GM12878 (cell line): ENCODE results near the gene CAT. TPM values are rescaled to one million over a fixed set of nuclear protein-coding genes. Genes with fewer than 3 reads are reported as not detected.

Experiments used
- ATAC-seq: fragments of 200-7000 bp; cut with Tn5 transposase; 3 replicates; pipeline ENCODE4 v1.9.1; 2020; ENCODE audit warnings: mild to moderate bottlenecking, moderate library complexity
- BruUV-seq: library from RNA; stranded (reverse); fragments of 400-500 nt; replicated peaks from 2 replicates; lab custom pipeline; 2021; lab: Mats Ljungman, UMichigan
- CTCF ChIA-PET: fragments of 300-600 bp; sonication (Branson Sonifier 250); formaldehyde crosslinking; extraction: SDS; loops from one replicate; lab custom pipeline; 2021; ENCODE audit warnings: inconsistent platforms; lab: Yijun Ruan, JAX
- POLR2A ChIA-PET: fragments of 350-600 bp; formaldehyde crosslinking; extraction: SDS; loops from one replicate; lab custom pipeline; 2021; ENCODE audit warnings: inconsistent platforms; lab: Charles Lee
- RAD21 ChIA-PET: fragments of 300-600 bp; sonication (Branson Sonifier 250); formaldehyde crosslinking; loops from one replicate; lab custom pipeline; 2023; ENCODE audit warnings: antibody characterized with exemption; ENCODE audit not compliant: unreplicated experiment; lab: Charles Lee
- SMC1A ChIA-PET: fragments of 300-600 bp; sonication (Branson Sonifier 250); formaldehyde crosslinking; loops from one replicate; lab custom pipeline; 2023; ENCODE audit not compliant: unreplicated experiment, uncharacterized antibody; lab: Charles Lee
- DNase-seq: peaks from one replicate; pipeline ENCODE4 v3.0.0-alpha.2; 2011; ENCODE audit warnings: low read depth, low spot score
- FAIRE-seq: peaks from 3 replicates; lab custom pipeline; 2011; peaks lifted over from hg19 to GRCh38; lab: Jason Lieb, UNC
- H2AFZ ChIP-seq: 2 replicates; pipeline ENCODE4 v1.6.0; 2011; ENCODE audit warnings: low read depth, low read length, control low read depth; ENCODE audit not compliant: control insufficient read depth
- H3K27ac ChIP-seq: 2 replicates; pipeline ENCODE4 v1.5.1; 2011; ENCODE audit warnings: control low read depth; ENCODE audit not compliant: control insufficient read depth, insufficient read depth
- H3K27me3 ChIP-seq, 2 experiments: replicated peaks in 1 of 2; 2 replicates each; pipeline versions ENCODE4 v1.6.0 to v1.6.1; 2011; ENCODE audit warnings: low read length in 1 of 2; ENCODE audit not compliant: control insufficient read depth in 2 of 2, insufficient read depth in 2 of 2
- H3K36me3 ChIP-seq, 2 experiments: 2 replicates each; pipeline ENCODE4 v1.5.1; 2011; ENCODE audit warnings: low read length in 1 of 2; ENCODE audit not compliant: control insufficient read depth in 2 of 2, insufficient read depth in 2 of 2
- H3K4me1 ChIP-seq: 2 replicates; pipeline ENCODE4 v1.6.1; 2011; ENCODE audit warnings: mild to moderate bottlenecking, low read length, moderate library complexity, mixed read lengths; ENCODE audit not compliant: control insufficient read depth, insufficient read depth
- H3K4me2 ChIP-seq: 2 replicates; pipeline ENCODE4 v1.6.0; 2011; ENCODE audit warnings: control low read depth; ENCODE audit not compliant: control insufficient read depth, insufficient read depth
- H3K4me3 ChIP-seq: fragments of 200-600 bp; sonication (generic); 2 replicates; pipeline ENCODE4 v1.5.1; 2016
- H3K79me2 ChIP-seq: 2 replicates; pipeline ENCODE4 v1.6.0; 2011; ENCODE audit warnings: low read length; ENCODE audit not compliant: control insufficient read depth, insufficient read depth
- H3K9ac ChIP-seq: 2 replicates; pipeline ENCODE4 v1.8.0; 2011; ENCODE audit warnings: low read length, control low read depth, mixed read lengths; ENCODE audit not compliant: control insufficient read depth, insufficient read depth
- H3K9me3 ChIP-seq: replicated peaks from 3 replicates; pipeline ENCODE4 v1.5.1; 2011; ENCODE audit warnings: mild to moderate bottlenecking, low read length; ENCODE audit not compliant: control insufficient read depth, insufficient read depth
- H4K20me1 ChIP-seq: 2 replicates; pipeline ENCODE4 v1.6.0; 2011; ENCODE audit not compliant: control insufficient read depth, insufficient read depth
- BCLAF1 ChIP-seq: fragments of 450-650 bp; IDR thresholded peaks from 2 replicates; pipeline ENCODE4 v1.6.1; 2017; ENCODE audit warnings: antibody characterized with exemption, mild to moderate bottlenecking, moderate library complexity
- E4F1 ChIP-seq: fragments of 450-650 bp; IDR thresholded peaks from 2 replicates; pipeline ENCODE4 v1.6.1; 2018; ENCODE audit warnings: borderline replicate concordance, mild to moderate bottlenecking; ENCODE audit not compliant: partially characterized antibody
- IKZF2 ChIP-seq, 2 experiments: fragments of 450-650 bp; IDR thresholded peaks; 2 replicates each; pipeline ENCODE4 v1.6.1; 2017; ENCODE audit warnings: mild to moderate bottlenecking in 2 of 2, moderate library complexity in 2 of 2
- KAT2A ChIP-seq: conservative IDR thresholded peaks from 2 replicates; pipeline ENCODE4 v1.6.1; 2011; ENCODE audit warnings: low read depth, low read length; ENCODE audit not compliant: control insufficient read depth
- PML ChIP-seq: IDR thresholded peaks from 2 replicates; pipeline ENCODE4 v1.6.1; 2012; ENCODE audit warnings: low read length, inconsistent platforms
- TAF1 ChIP-seq: IDR thresholded peaks from 2 replicates; pipeline ENCODE4 v1.6.1; 2011; ENCODE audit warnings: mild to moderate bottlenecking, low read depth, low read length, borderline replicate concordance
- YY1 ChIP-seq: IDR thresholded peaks from 2 replicates; pipeline ENCODE4 v1.6.1; 2011; ENCODE audit warnings: low read depth, mild to moderate bottlenecking, low read length
- ZNF24 ChIP-seq: fragments of 450-650 bp; IDR thresholded peaks from 2 replicates; pipeline ENCODE4 v1.6.1; 2017; ENCODE audit warnings: antibody characterized with exemption, mild to moderate bottlenecking
- WGBS: methylation state at CpG from one replicate; pipeline ENCODE4 v1.1.6; 2016; ENCODE audit warnings: low lambda C conversion rate; ENCODE audit not compliant: insufficient replicate concordance, insufficient coverage; ENCODE audit errors: missing lambda C conversion rate; 5-methylcytosine and 5-hydroxymethylcytosine counted together
- in situ Hi-C: fragments of 300-500 bp; cut with MboI; formaldehyde crosslinking; loops from 9 replicates; pipeline ENCODE4 v1.14.3; 2018; ENCODE audit warnings: mixed read lengths
- intact Hi-C: fragments of 100-400 bp; cut with micrococcal nuclease; formaldehyde crosslinking; loops from one replicate; pipeline ENCODE4 v1.14.2; 2022; ENCODE audit not compliant: unreplicated experiment
- polyA plus RNA-seq, 11 experiments: library from polyadenylated mRNA; depleted of rRNA in 4 of 11; unstranded in 6 of 11; stranded (reverse) in 5 of 11; fragments of >200 nt; fragmentation: Nextera tagmentation in 4 of 11; fragmentation: Illumina TruSeq in 1 of 11; extraction: Ambion mirVana in 4 of 11; extraction: Trizol in 1 of 11; gene quantifications; 1 replicate in 1 of 11; 2 replicates in 10 of 11; pipeline versions ENCODE4 v1.2.1 to v1.2.3, GENCODE V29; 2011 to 2016; ENCODE audit warnings: inconsistent platforms in 2 of 11, missing spikeins in 2 of 11, low read depth in 1 of 11
- total RNA-seq, 4 experiments: library from RNA; depleted of rRNA in 3 of 4; stranded (reverse); fragments of >200 nt in 3 of 4; fragmentation: Illumina TruSeq in 1 of 4; extraction: Trizol in 1 of 4; gene quantifications; 2 replicates each; pipeline versions ENCODE4 v1.2.1 to v1.2.3, GENCODE V29; 2013 to 2021

Gene CAT
- total and polyA plus RNA-seq, 10 of the 15 experiments (the other 5 are each of a cell fraction or from before 2014, with no cell fraction given): 22.4 to 71.3 (median 33.6) TPM

- TF ChIP-seq E4F1 (no peak), BCLAF1 (no peak), YY1 (no peak), KAT2A (no peak), ZNF24 (no peak), TAF1 (no peak), PML (no peak)
Measured at GRCh38 chr11:34416088-34416487, 22.6 kb upstream of the CAT start (continued).

- no peak for TF ChIP-seq IKZF2 (IDR thresholded peaks at IDR 0.05)
- FAIRE-seq (no peak), DNase-seq (no peak), ATAC-seq (no peak)
- H3K79me2 ChIP-seq: no peaks in the 10 kb centered on the region
- H2AFZ ChIP-seq: no peak overlapping the region
- CTCF ChIA-PET: interaction anchor here (0.7 to 2.0 kb wide), 5 partner anchors 27 to 76 kb away, joined by 3 to 10 read pairs (median 3); no protein-coding TSS in a partner anchor
- RAD21 ChIA-PET: no interaction called here
- BruUV-seq: no TSS peak
- H3K4me2 ChIP-seq: no peak overlapping the region
- peaks cover 5% of the 10 kb centered on the region; the same call in 2 of the 3 replicates for H3K9me3 ChIP-seq
- intact Hi-C loops: no loop called here
- H3K4me1 ChIP-seq: no peaks in the 10 kb centered on the region
- no peak overlapping the region for H3K27ac ChIP-seq
- no peaks in the 10 kb centered on the region for H4K20me1 ChIP-seq
- H3K9ac ChIP-seq: no peak overlapping the region
- SMC1A ChIA-PET: interaction anchor here (1.5 to 2.4 kb wide), 2 partner anchors 14 to 31 kb away, joined by 5 to 6 read pairs; no protein-coding TSS in a partner anchor
- POLR2A ChIA-PET: no interaction called here
- no peaks in the 10 kb centered on the region for H3K36me3 ChIP-seq
- no peak overlapping the region for H3K4me3 ChIP-seq
- WGBS: 1% methylated on average over 3 of the region's 3 CpGs
- peaks cover 0 to 2% of the 10 kb centered on the region in 2 experiments; a peak in 2 of 4 replicates for H3K27me3 ChIP-seq
- in situ Hi-C loops: no loop called here
Measured at GRCh38 chr11:34416766-34417165, 22.0 kb upstream of the CAT start.
